ENCODE results near the gene CETP.
"Not testable (repeated sequence)": the region's sequence is repeated elsewhere in the genome, so short reads cannot be mapped to it uniquely, and the experiment has no call there.

The CETP gene

GRCh38 chr16:56929639-56930038, 32.1 kb upstream of the CETP start:
- Histone ChIP-seq H3K9me3 (ENCODE audit: low read length) (no peaks in the 10 kb centered on the region), H3K4me3 (ENCODE audit: low read depth in 1 of 2, low read length in 2 of 2) (no peak overlapping the region), H3K27ac (ENCODE audit: low read depth, low read length) (no peak overlapping the region), H3K27me3 (ENCODE audit: control insufficient read depth in 1 of 2, insufficient read depth in 2 of 2, low read length in 2 of 2) (no peaks in the 10 kb centered on the region), H3K36me3 (ENCODE audit: insufficient read depth, low read length) (peaks cover 4% of the 10 kb centered on the region), H3K9ac (ENCODE audit: low read length) (no peak overlapping the region), H3K4me1 (ENCODE audit: insufficient read depth, low read length) (peaks cover 22% of the 10 kb centered on the region)

GRCh38 chr16:56930486-56931270, 31.1 kb upstream of the CETP start:
- Histone ChIP-seq H3K36me3 (ENCODE audit: insufficient read depth, low read length) (peaks cover 12% of the 10 kb centered on the region), H3K9me3 (ENCODE audit: low read length) (no peaks in the 10 kb centered on the region), H3K27me3 (ENCODE audit: control insufficient read depth in 1 of 2, insufficient read depth in 2 of 2, low read length in 2 of 2) (no peaks in the 10 kb centered on the region), H3K9ac (ENCODE audit: low read length) (no peak overlapping the region), H3K27ac (ENCODE audit: low read depth, low read length) (peak overlapping the region; percentile 97), H3K4me1 (ENCODE audit: insufficient read depth, low read length) (peaks cover 28% of the 10 kb centered on the region), H3K4me3 (ENCODE audit: low read depth in 1 of 2, low read length in 2 of 2) (peak overlapping the region; percentile 53 to 98)

GRCh38 chr16:56931271-56931891, 30.4 kb upstream of the CETP start:
- peaks cover 31% of the 10 kb centered on the region for H3K4me1 ChIP-seq (ENCODE audit: insufficient read depth, low read length)
- H3K36me3 ChIP-seq (ENCODE audit: insufficient read depth, low read length): peaks cover 19% of the 10 kb centered on the region
- peak overlapping the region; percentile 40 for H3K9ac ChIP-seq (ENCODE audit: low read length)
- H3K27ac ChIP-seq (ENCODE audit: low read depth, low read length): peak overlapping the region; percentile 97
- H3K27me3 ChIP-seq (ENCODE audit: control insufficient read depth in 1 of 2, insufficient read depth in 2 of 2, low read length in 2 of 2): no peaks in the 10 kb centered on the region
- H3K4me3 ChIP-seq (ENCODE audit: low read depth in 1 of 2, low read length in 2 of 2): peak overlapping the region; percentile 53 to 98
- H3K9me3 ChIP-seq (ENCODE audit: low read length): no peaks in the 10 kb centered on the region

GRCh38 chr16:56931892-56932720, 29.6 kb upstream of the CETP start, which contains the start of gene HERPUD1:
Gene HERPUD1 (plus strand): TSS chr16:56932142. CDS start chr16:56932245, 103 bp downstream.
- Histone ChIP-seq H3K4me1 (ENCODE audit: insufficient read depth, low read length) (peaks cover 34% of the 10 kb centered on the region), H3K9ac (ENCODE audit: low read length) (peak within 1 kb of the TSS; percentile 96), H3K4me3 (ENCODE audit: low read depth in 1 of 2, low read length in 2 of 2) (peak within 1 kb of the TSS; percentile 98), H3K27ac (ENCODE audit: low read depth, low read length) (peak within 1 kb of the TSS; percentile 97), H3K27me3 (ENCODE audit: control insufficient read depth in 1 of 2, insufficient read depth in 2 of 2, low read length in 2 of 2) (no peaks in the 10 kb centered on the region), H3K36me3 (ENCODE audit: insufficient read depth, low read length) (peaks cover 26% of the 10 kb centered on the region), H3K9me3 (ENCODE audit: low read length) (no peaks in the 10 kb centered on the region)

- Histone ChIP-seq H3K27ac (ENCODE audit: low read depth, low read length) (peak overlapping the region; percentile 97), H3K9ac (ENCODE audit: low read length) (peak overlapping the region; percentile 96), H3K27me3 (ENCODE audit: control insufficient read depth in 1 of 2, insufficient read depth in 2 of 2, low read length in 2 of 2) (no peaks in the 10 kb centered on the region), H3K4me1 (ENCODE audit: insufficient read depth, low read length) (peaks cover 34% of the 10 kb centered on the region), H3K9me3 (ENCODE audit: low read length) (no peaks in the 10 kb centered on the region), H3K4me3 (ENCODE audit: low read depth in 1 of 2, low read length in 2 of 2) (peak overlapping the region; percentile 98), H3K36me3 (ENCODE audit: insufficient read depth, low read length) (peaks cover 35% of the 10 kb centered on the region)
Observed at GRCh38 chr16:56932721-56933619, 28.8 kb upstream of the CETP start.

DNA sequence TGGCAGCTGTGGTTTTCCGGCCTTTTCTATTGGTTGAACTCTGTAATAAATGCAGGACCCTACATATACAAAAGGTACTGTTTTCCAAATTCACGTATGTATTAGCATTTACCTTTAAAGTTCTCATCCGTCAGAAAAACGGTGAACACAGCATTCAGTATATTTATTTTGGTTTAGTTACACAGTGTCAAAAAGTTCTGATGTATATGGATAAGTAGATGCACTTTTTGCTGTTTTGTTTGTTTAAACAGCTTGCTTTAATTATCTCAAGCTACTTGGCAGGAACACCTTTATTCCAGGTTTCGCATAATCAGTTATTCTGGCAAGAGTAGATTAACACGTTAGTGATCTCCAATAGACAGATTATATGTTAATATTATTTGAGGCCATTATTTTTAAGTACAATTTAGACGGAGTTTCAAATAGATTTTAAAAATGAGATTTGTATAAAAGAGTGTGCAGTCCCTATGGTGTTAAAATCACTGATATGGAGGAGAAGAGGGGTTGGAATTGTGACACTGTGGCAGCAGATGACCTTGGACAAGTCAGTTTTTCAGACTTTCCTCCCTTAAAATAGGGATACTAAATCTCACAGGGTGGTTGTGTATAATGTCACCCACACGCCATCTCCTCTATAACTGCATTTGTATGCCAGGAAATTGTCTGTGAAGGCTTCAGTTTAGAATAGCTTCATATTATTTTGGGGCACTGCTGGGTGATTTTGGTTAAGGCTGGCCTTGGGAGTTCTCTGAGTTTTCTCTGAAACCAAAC, 27.7 kb upstream of the CETP start:
- Histone ChIP-seq H3K27me3 (ENCODE audit: control insufficient read depth in 1 of 2, insufficient read depth in 2 of 2, low read length in 2 of 2) (no peaks in the 10 kb centered on the region), H3K4me3 (ENCODE audit: low read depth in 1 of 2, low read length in 2 of 2) (peak overlapping the region; percentile 98), H3K27ac (ENCODE audit: low read depth, low read length) (no peak overlapping the region), H3K4me1 (ENCODE audit: insufficient read depth, low read length) (peaks cover 38% of the 10 kb centered on the region), H3K36me3 (ENCODE audit: insufficient read depth, low read length) (peaks cover 45% of the 10 kb centered on the region), H3K9ac (ENCODE audit: low read length) (peak overlapping the region; percentile 96), H3K9me3 (ENCODE audit: low read length) (no peaks in the 10 kb centered on the region)

DNA sequence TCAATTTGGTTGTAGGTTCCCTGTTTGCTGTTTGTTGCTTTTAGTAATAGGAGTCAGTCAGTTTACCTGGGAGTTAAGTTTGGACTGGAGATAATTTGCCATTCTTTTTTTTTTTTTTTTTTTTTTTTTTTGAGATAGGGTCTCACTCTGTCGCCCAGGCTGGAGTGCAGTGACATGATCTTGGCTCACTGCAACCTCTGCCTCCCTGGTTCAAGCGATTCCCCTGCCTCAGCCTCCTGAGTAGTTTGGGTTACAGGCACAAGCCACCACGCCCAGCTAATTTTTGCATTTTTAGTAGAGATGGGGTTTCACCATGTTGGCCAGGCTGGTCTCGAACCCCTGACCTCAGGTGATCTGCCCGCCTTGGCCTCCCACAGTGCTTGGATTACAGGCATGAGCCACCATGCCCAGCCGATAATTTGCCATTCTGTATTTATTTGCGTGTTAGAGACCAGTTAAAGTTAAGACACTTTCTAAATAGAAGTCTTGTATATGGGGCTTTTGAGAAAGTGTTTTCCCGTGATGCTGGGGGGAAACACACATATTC, 27.1 kb upstream of the CETP start:
- H3K27me3 ChIP-seq (ENCODE audit: control insufficient read depth in 1 of 2, insufficient read depth in 2 of 2, low read length in 2 of 2); H3K27ac ChIP-seq (ENCODE audit: low read depth, low read length); H3K9ac ChIP-seq (ENCODE audit: low read length); H3K9me3 ChIP-seq (ENCODE audit: low read length): not testable (repeated sequence)
- Histone ChIP-seq H3K4me1 (ENCODE audit: insufficient read depth, low read length) (peaks cover 38% of the 10 kb centered on the region), H3K36me3 (ENCODE audit: insufficient read depth, low read length) (peaks cover 52% of the 10 kb centered on the region), H3K4me3 (ENCODE audit: low read depth in 1 of 2, low read length in 2 of 2) (peak overlapping the region in 1 of 2 donors; percentile 98)

- Histone ChIP-seq H3K4me1 (ENCODE audit: insufficient read depth, low read length) (peaks cover 38% of the 10 kb centered on the region), H3K36me3 (ENCODE audit: insufficient read depth, low read length) (peaks cover 57% of the 10 kb centered on the region), H3K9ac (ENCODE audit: low read length) (no peak overlapping the region), H3K4me3 (ENCODE audit: low read depth in 1 of 2, low read length in 2 of 2) (peak overlapping the region in 1 of 2 donors; percentile 25), H3K27ac (ENCODE audit: low read depth, low read length) (no peak overlapping the region), H3K27me3 (ENCODE audit: control insufficient read depth in 1 of 2, insufficient read depth in 2 of 2, low read length in 2 of 2) (no peaks in the 10 kb centered on the region), H3K9me3 (ENCODE audit: low read length) (no peaks in the 10 kb centered on the region)
Observed at GRCh38 chr16:56935201-56935600, 26.5 kb upstream of the CETP start.

GRCh38 chr16:56936491-56936890, 25.3 kb upstream of the CETP start:
- Histone ChIP-seq H3K36me3 (ENCODE audit: insufficient read depth, low read length) (peaks cover 68% of the 10 kb centered on the region), H3K27ac (ENCODE audit: low read depth, low read length) (no peak overlapping the region), H3K27me3 (ENCODE audit: control insufficient read depth in 1 of 2, insufficient read depth in 2 of 2, low read length in 2 of 2) (no peaks in the 10 kb centered on the region), H3K4me1 (ENCODE audit: insufficient read depth, low read length) (peaks cover 29% of the 10 kb centered on the region), H3K4me3 (ENCODE audit: low read depth in 1 of 2, low read length in 2 of 2) (no peak overlapping the region), H3K9me3 (ENCODE audit: low read length) (no peaks in the 10 kb centered on the region), H3K9ac (ENCODE audit: low read length) (no peak overlapping the region)

GRCh38 chr16:56936950-56937349, 24.8 kb upstream of the CETP start:
- Histone ChIP-seq H3K9ac (ENCODE audit: low read length) (no peak overlapping the region), H3K27me3 (ENCODE audit: control insufficient read depth in 1 of 2, insufficient read depth in 2 of 2, low read length in 2 of 2) (no peaks in the 10 kb centered on the region), H3K36me3 (ENCODE audit: insufficient read depth, low read length) (peaks cover 72% of the 10 kb centered on the region), H3K4me1 (ENCODE audit: insufficient read depth, low read length) (peaks cover 28% of the 10 kb centered on the region), H3K4me3 (ENCODE audit: low read depth in 1 of 2, low read length in 2 of 2) (no peak overlapping the region), H3K9me3 (ENCODE audit: low read length) (no peaks in the 10 kb centered on the region), H3K27ac (ENCODE audit: low read depth, low read length) (no peak overlapping the region)

Measured in muscle layer of colon (tissue), 2 donors.